Kidney (tissue), 14 donors: Measurements from ENCODE around the gene AGK. TPM values are rescaled to one million over a fixed set of nuclear protein-coding genes. Genes with fewer than 3 reads are reported as not detected.

Experiments used
- DNase-seq, 5 donors: peaks; one replicate each; pipeline ENCODE4 v3.0.0-alpha.2; 2013 to 2020
- FAIRE-seq: peaks from 2 replicates; lab custom pipeline; 2012; peaks lifted over from hg19 to GRCh38; lab: Jason Lieb, UNC
- H3K27ac ChIP-seq, 2 donors: one replicate each; pipeline ENCODE4 v1.7.0; 2013; ENCODE audit warnings: low read depth in 2 of 2, low read length in 2 of 2, inconsistent platforms in 1 of 2
- H3K27me3 ChIP-seq: one replicate; pipeline ENCODE4 v1.7.1; 2013; ENCODE audit warnings: low read length, inconsistent platforms; ENCODE audit not compliant: control insufficient read depth, insufficient read depth
- H3K36me3 ChIP-seq, 3 donors: one replicate each; pipeline versions ENCODE4 v1.7.0 to v1.7.1; 2013; ENCODE audit warnings: low read length in 3 of 3, control low read depth in 1 of 3, inconsistent platforms in 1 of 3; ENCODE audit not compliant: insufficient read depth in 3 of 3, control insufficient read depth in 2 of 3
- H3K4me1 ChIP-seq, 3 donors: one replicate each; pipeline versions ENCODE4 v1.7.0 to v1.7.1; 2013; ENCODE audit warnings: low read length in 3 of 3, inconsistent platforms in 1 of 3, low read depth in 1 of 3; ENCODE audit not compliant: control insufficient read depth in 2 of 3, insufficient read depth in 2 of 3
- H3K4me3 ChIP-seq, 3 donors: one replicate each; pipeline versions ENCODE4 v1.7.0 to v1.8.1; 2013; ENCODE audit warnings: low read length in 3 of 3, control low read depth in 1 of 3, inconsistent platforms in 1 of 3
- H3K9ac ChIP-seq, 3 donors: one replicate each; pipeline versions ENCODE4 v1.7.0 to v1.7.1; 2013; ENCODE audit warnings: low read length in 3 of 3, control low read depth in 1 of 3, inconsistent platforms in 1 of 3
- H3K9me3 ChIP-seq, 3 donors: one replicate each; pipeline versions ENCODE4 v1.7.0 to v1.7.1; 2013; ENCODE audit warnings: low read length in 3 of 3, control low read depth in 1 of 3, inconsistent platforms in 1 of 3; ENCODE audit not compliant: control insufficient read depth in 2 of 3, insufficient read depth in 1 of 3
- intact Hi-C: fragments of 100-400 bp; cut with DNase I; formaldehyde crosslinking; loops from one replicate; pipeline ENCODE4 v1.11.1; 2022
- polyA plus RNA-seq: library from polyadenylated mRNA; stranded (reverse); fragments of 350-450 nt; fragmentation: Illumina TruSeq; extraction: RNeasy Lipid Tissue Mini Kit (QIAGEN cat#74804); gene quantifications from one replicate; pipeline ENCODE4 v1.2.3, GENCODE V29; 2014; ENCODE audit warnings: low read depth, low replicate concordance; ENCODE audit not compliant: insufficient read depth
- total RNA-seq: library from RNA; stranded (reverse); fragmentation: NEBNext Ultra II Directional; extraction: Animal tissue kit (Norgen Biotek cat#: 25700); gene quantifications from one replicate; pipeline ENCODE4 v1.2.1, GENCODE V29; 2021
- TF ChIP-seq, protein P1 (sequence below): IDR thresholded peaks from 3 replicates; pipeline ENCODE4 v1.5.1; 2012; ENCODE audit warnings: mild to moderate bottlenecking, moderate library complexity, borderline replicate concordance; ENCODE audit not compliant: insufficient read depth; ENCODE audit errors: extremely low read depth
- donor health status: control.
- donor health status: control.
- donor health status: control.
- donor health status: control.
- donor health status: control.
- donor health status: DM: yes; HTN: yes; CAD: no.
- donor health status: Normal renal cell carcinoma (clear cell type).

AGK gene
- total and polyA plus RNA-seq, 2 donors from 2014 or later: 17.7 to 30.7 TPM

DNA sequence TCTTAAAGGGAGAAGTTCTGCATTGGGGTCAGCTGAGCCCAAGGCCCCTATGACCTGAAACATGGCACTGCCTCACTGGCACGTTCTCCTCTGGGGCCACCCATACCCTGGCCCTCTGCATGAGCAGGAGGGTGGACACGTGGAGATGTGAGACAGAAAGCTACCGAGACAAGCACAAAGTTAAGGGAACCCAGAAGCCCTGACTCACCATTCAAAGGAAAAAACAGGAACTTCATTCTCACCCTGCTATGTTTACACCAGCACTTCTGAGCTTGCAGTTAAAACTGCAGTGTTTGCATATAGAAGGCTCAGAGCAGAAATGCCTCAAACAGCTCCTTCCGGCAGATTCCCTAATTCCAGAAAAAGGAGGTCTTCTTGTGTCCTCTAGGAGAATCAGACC lies 109.0 kb downstream of the AGK start:
- Histone ChIP-seq H3K27ac (no peak overlapping the region), H3K4me3 (no peak overlapping the region), H3K4me1 (peaks cover 0 to 12% (median 5%) of the 10 kb centered on the region in 3 donors), H3K27me3 (no peaks in the 10 kb centered on the region), H3K9ac (no peak overlapping the region), H3K36me3 (peaks cover 0 to 40% (median 7%) of the 10 kb centered on the region in 3 donors), H3K9me3 (no peaks in the 10 kb centered on the region)
- intact Hi-C loops: no loop called here
- FAIRE-seq (no peak), DNase-seq (no peak)
- TF ChIP-seq, protein P1, sequence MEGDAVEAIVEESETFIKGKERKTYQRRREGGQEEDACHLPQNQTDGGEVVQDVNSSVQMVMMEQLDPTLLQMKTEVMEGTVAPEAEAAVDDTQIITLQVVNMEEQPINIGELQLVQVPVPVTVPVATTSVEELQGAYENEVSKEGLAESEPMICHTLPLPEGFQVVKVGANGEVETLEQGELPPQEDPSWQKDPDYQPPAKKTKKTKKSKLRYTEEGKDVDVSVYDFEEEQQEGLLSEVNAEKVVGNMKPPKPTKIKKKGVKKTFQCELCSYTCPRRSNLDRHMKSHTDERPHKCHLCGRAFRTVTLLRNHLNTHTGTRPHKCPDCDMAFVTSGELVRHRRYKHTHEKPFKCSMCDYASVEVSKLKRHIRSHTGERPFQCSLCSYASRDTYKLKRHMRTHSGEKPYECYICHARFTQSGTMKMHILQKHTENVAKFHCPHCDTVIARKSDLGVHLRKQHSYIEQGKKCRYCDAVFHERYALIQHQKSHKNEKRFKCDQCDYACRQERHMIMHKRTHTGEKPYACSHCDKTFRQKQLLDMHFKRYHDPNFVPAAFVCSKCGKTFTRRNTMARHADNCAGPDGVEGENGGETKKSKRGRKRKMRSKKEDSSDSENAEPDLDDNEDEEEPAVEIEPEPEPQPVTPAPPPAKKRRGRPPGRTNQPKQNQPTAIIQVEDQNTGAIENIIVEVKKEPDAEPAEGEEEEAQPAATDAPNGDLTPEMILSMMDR: no peak

DNA sequence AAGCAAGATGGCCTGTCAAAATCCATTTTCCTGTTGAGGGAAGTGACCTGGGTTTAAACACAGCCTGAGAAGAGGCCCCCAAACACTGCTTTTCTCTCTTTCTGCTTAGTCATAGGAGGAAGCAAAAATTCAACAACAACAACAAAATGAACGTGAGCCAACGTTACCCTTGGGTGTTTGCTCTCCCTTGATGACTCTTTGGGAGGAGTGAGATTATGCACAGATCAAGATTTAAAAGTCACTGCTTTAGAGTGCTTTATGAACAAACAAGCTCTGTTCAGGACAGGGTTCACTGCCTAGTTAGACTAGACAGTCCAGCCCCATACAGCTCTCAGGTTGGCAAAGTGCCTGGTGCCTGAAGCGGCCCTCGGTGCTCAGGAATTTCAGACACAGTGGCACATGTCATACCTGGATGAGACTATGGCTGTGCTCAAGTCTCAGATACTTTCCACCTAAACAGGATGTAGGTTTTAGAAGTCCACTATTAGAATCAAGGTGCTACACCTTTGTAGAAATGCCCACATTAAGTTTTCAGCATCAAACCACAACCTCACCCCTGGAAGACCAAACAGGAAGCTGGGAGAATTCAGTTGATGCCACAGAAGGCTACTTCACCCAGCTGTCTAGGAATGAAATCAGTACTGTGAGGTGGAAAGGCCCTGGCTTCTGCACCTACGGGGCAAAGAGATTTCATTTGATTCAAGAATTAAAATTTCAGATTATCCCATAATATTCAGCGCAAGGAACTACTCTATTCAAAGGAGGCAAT lies 112.1 kb downstream of the AGK start:
- TF ChIP-seq, protein P1: no peak
- peaks cover 0 to 12% (median 5%) of the 10 kb centered on the region in 3 donors for H3K4me1 ChIP-seq
- FAIRE-seq (no peak), DNase-seq (peak in 2 of 5 donors; percentile 29 to 80)
- H3K9me3 ChIP-seq: no peaks in the 10 kb centered on the region
- H3K27ac ChIP-seq: peak overlapping the region; percentile 30 to 35
- H3K4me3 ChIP-seq: no peak overlapping the region
- intact Hi-C loops: no loop called here
- peaks cover 0 to 45% (median 11%) of the 10 kb centered on the region in 3 donors for H3K36me3 ChIP-seq
- H3K9ac ChIP-seq: no peak overlapping the region
- no peaks in the 10 kb centered on the region for H3K27me3 ChIP-seq

DNA sequence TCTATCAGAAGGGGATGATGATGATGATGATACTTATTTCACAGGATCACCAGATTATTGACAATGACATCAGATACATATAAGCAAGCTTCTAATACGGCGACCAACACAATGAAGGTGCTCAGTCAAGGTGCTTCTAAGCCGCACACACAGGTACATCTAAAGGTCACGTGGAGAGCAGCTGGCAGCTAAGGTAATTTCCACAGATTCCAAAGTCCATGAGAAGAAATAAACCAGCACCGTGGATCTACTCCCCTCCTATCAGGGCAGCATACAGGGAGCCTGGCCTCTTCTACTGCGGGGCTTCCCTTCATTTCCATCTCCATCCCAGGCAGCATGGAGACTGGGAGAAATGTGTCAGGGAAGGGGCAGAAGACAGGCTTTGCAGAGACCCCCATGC lies 113.2 kb downstream of the AGK start:
- no peak overlapping the region for H3K4me3 ChIP-seq
- FAIRE-seq (no peak), DNase-seq (no peak)
- intact Hi-C loops: no loop called here
- H3K27me3 ChIP-seq: no peaks in the 10 kb centered on the region
- no peaks in the 10 kb centered on the region for H3K9me3 ChIP-seq
- no peak overlapping the region for H3K9ac ChIP-seq
- peaks cover 0 to 44% (median 11%) of the 10 kb centered on the region in 3 donors for H3K36me3 ChIP-seq
- TF ChIP-seq, protein P1: no peak
- H3K4me1 ChIP-seq: peaks cover 0 to 12% (median 5%) of the 10 kb centered on the region in 3 donors
- H3K27ac ChIP-seq: no peak overlapping the region
